ENCODE results near the gene PALM.

Gene PALM

DNA sequence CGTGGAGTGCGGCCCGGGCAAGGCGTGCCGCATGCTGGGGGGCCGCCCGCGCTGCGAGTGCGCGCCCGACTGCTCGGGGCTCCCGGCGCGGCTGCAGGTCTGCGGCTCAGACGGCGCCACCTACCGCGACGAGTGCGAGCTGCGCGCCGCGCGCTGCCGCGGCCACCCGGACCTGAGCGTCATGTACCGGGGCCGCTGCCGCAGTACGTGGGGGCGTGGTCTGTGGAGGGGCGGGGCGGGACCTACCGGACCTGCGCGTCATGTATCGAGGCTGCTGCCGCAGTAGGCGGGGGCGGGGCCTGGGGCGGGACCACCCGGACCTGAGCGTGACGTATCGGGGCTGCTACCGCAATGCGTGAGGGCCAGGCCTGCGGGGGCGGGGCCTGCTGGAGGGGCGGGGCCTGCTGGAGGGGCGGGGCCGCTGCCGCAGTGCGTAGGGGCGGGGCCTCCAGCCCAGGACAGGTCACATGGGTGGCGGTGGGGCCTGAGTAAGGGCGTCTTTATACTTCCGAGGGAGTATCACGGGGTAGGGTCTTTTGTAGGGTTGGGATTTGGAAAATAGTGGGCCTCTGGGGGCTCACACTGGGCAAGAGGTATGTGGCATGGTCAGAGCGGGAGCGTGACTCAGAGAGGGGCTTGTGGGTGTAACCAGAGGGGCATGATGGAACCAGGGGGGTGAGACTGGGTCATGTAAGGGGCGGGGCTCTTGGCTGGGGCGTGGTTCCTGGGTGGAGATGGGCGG lies 28.3 kb upstream of the PALM start:
- peak; percentile 35 for ATAC-seq (ENCODE audit: low read depth)
- Histone ChIP-seq H3K27me3 (ENCODE audit: insufficient read depth, poor library complexity, severe bottlenecking) (no peaks in the 10 kb centered on the region), H3K27ac (ENCODE audit: poor library complexity, severe bottlenecking) (peak overlapping the region; percentile 96)

GRCh38 chr19:681029-682019 lies 27.4 kb upstream of the PALM start:
- Histone ChIP-seq H3K27me3 (ENCODE audit: insufficient read depth, poor library complexity, severe bottlenecking) (no peaks in the 10 kb centered on the region), H3K27ac (ENCODE audit: poor library complexity, severe bottlenecking) (peak overlapping the region; percentile 96), H3K4me1 (ENCODE audit: insufficient read depth, poor library complexity, severe bottlenecking) (peaks cover 5% of the 10 kb centered on the region), H3K4me3 (ENCODE audit: severe bottlenecking) (peak overlapping the region; percentile 26), H3K36me3 (ENCODE audit: low read depth) (peaks cover 25% of the 10 kb centered on the region), H3K9me3 (ENCODE audit: severe bottlenecking) (no peaks in the 10 kb centered on the region)
- TF ChIP-seq CTCF (IDR thresholded peaks at IDR 0.05; ENCODE audit: poor library complexity, severe bottlenecking), result no peak
- DNase-seq (ENCODE audit: low spot score) (no peak), ATAC-seq (ENCODE audit: low read depth) (peak; percentile 26)

More for the DNA sequence above, 28.3 kb upstream of the PALM start:
- TF ChIP-seq CTCF (IDR thresholded peaks at IDR 0.05; ENCODE audit: poor library complexity, severe bottlenecking), result peak; percentile 59
- DNase-seq (ENCODE audit: low spot score), result peak; percentile 97
- H3K9me3 ChIP-seq (ENCODE audit: severe bottlenecking), result no peaks in the 10 kb centered on the region
- H3K4me3 ChIP-seq (ENCODE audit: severe bottlenecking), result peak overlapping the region; percentile 50
- H3K36me3 ChIP-seq (ENCODE audit: low read depth), result peaks cover 25% of the 10 kb centered on the region
- H3K4me1 ChIP-seq (ENCODE audit: insufficient read depth, poor library complexity, severe bottlenecking), result peaks cover 5% of the 10 kb centered on the region

DNA sequence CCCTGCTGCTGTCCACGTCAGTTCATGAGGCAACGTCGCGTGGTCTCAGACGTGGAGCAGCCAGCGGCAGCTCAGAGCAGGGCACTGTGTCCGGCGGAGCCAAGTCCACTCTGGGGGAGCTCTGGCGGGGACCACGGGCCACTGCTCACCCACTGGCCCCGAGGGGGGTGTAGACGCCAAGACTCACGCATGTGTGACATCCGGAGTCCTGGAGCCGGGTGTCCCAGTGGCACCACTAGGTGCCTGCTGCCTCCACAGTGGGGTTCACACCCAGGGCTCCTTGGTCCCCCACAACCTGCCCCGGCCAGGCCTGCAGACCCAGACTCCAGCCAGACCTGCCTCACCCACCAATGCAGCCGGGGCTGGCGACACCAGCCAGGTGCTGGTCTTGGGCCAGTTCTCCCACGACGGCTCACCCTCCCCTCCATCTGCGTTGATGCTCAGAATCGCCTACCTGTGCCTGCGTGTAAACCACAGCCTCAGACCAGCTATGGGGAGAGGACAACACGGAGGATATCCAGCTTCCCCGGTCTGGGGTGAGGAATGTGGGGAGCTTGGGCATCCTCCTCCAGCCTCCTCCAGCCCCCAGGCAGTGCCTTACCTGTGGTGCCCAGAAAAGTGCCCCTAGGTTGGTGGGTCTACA lies 25.9 kb upstream of the PALM start:
- Histone ChIP-seq H3K36me3 (ENCODE audit: low read depth) (peaks cover 23% of the 10 kb centered on the region), H3K9me3 (ENCODE audit: severe bottlenecking) (no peaks in the 10 kb centered on the region), H3K27me3 (ENCODE audit: insufficient read depth, poor library complexity, severe bottlenecking) (no peaks in the 10 kb centered on the region), H3K27ac (ENCODE audit: poor library complexity, severe bottlenecking) (no peak overlapping the region), H3K4me3 (ENCODE audit: severe bottlenecking) (no peak overlapping the region), H3K4me1 (ENCODE audit: insufficient read depth, poor library complexity, severe bottlenecking) (peaks cover 5% of the 10 kb centered on the region)
- no peak for TF ChIP-seq CTCF (IDR thresholded peaks at IDR 0.05; ENCODE audit: poor library complexity, severe bottlenecking)
- DNase-seq (ENCODE audit: low spot score) (no peak), ATAC-seq (ENCODE audit: low read depth) (no peak)

- no peaks in the 10 kb centered on the region for H3K9me3 ChIP-seq (ENCODE audit: severe bottlenecking)
- H3K27me3 ChIP-seq (ENCODE audit: insufficient read depth, poor library complexity, severe bottlenecking), result no peaks in the 10 kb centered on the region
- ATAC-seq (ENCODE audit: low read depth) (peak; percentile 1; the same call in 1 of the 3 replicates), DNase-seq (ENCODE audit: low spot score) (no peak)
- TF ChIP-seq CTCF (IDR thresholded peaks at IDR 0.05; ENCODE audit: poor library complexity, severe bottlenecking), result no peak
- no peaks in the 10 kb centered on the region for H3K4me1 ChIP-seq (ENCODE audit: insufficient read depth, poor library complexity, severe bottlenecking)
- H3K36me3 ChIP-seq (ENCODE audit: low read depth), result peaks cover 9% of the 10 kb centered on the region
- H3K27ac ChIP-seq (ENCODE audit: poor library complexity, severe bottlenecking), result no peak overlapping the region
- H3K4me3 ChIP-seq (ENCODE audit: severe bottlenecking), result no peak overlapping the region
Observed at GRCh38 chr19:685454-685931, 23.2 kb upstream of the PALM start.
